PC-3 (cell line): Measurements from ENCODE around the gene PARP16. TPM values are rescaled to one million over a fixed set of nuclear protein-coding genes. Genes with fewer than 3 reads are reported as not detected.

Experiments
- ATAC-seq: fragments of 200-7000 bp; cut with Tn5 transposase; 2 replicates; pipeline ENCODE4 v1.9.1; 2020; ENCODE audit warnings: mild to moderate bottlenecking, moderate library complexity
- BruUV-seq: library from RNA; stranded (reverse); fragments of 400-500 nt; replicated peaks from 2 replicates; lab custom pipeline; 2021; lab: Mats Ljungman, UMichigan
- CTCF ChIA-PET: fragments of 300-600 bp; sonication (Branson Sonifier 250); formaldehyde crosslinking; loops from one replicate; lab custom pipeline; 2022; ENCODE audit warnings: antibody characterized with exemption; lab: Charles Lee
- POLR2A ChIA-PET: fragments of 300-600 bp; sonication (Branson Sonifier 250); formaldehyde crosslinking; loops from one replicate; lab custom pipeline; 2022; ENCODE audit warnings: antibody characterized with exemption; ENCODE audit not compliant: unreplicated experiment; lab: Charles Lee
- DNase-seq: peaks from one replicate; pipeline ENCODE4 v3.0.0-alpha.2; 2015
- H2AFZ ChIP-seq: fragments of 300-600 bp; sonication (generic); 2 replicates; pipeline ENCODE4 v1.6.0; 2016; ENCODE audit warnings: antibody characterized with exemption, low read length
- H3F3A ChIP-seq: fragments of 300-600 bp; sonication (generic); one replicate; pipeline ENCODE4 v1.6.0; 2017; ENCODE audit warnings: antibody characterized with exemption, low read length, control low read depth, mild to moderate bottlenecking; ENCODE audit not compliant: unreplicated experiment
- H3K27ac ChIP-seq: fragments of 300-600 bp; sonication (generic); 2 replicates; pipeline ENCODE4 v1.5.1; 2016; ENCODE audit warnings: mild to moderate bottlenecking, low read length
- H3K27me3 ChIP-seq: fragments of 300-600 bp; sonication (generic); 2 replicates; pipeline ENCODE4 v1.6.1; 2016; ENCODE audit warnings: low read length, mixed read lengths
- H3K36me3 ChIP-seq: fragments of 300-600 bp; sonication (generic); 2 replicates; pipeline ENCODE4 v1.6.1; 2016; ENCODE audit warnings: low read depth, mixed run types, low read length, mixed read lengths
- H3K4me1 ChIP-seq: fragments of 300-600 bp; sonication (generic); 2 replicates; pipeline ENCODE4 v1.5.1; 2016; ENCODE audit warnings: low read length; ENCODE audit not compliant: insufficient read depth
- H3K4me2 ChIP-seq: fragments of 300-600 bp; sonication (generic); 2 replicates; pipeline ENCODE4 v1.6.0; 2016; ENCODE audit warnings: low read length
- H3K4me3 ChIP-seq: fragments of 300-600 bp; sonication (generic); 2 replicates; pipeline ENCODE4 v1.5.1; 2016; ENCODE audit warnings: mild to moderate bottlenecking, low read length, mixed read lengths
- H3K79me2 ChIP-seq: fragments of 300-600 bp; sonication (generic); 2 replicates; pipeline ENCODE4 v1.6.1; 2017; ENCODE audit warnings: low read length, mixed read lengths
- H3K9ac ChIP-seq: fragments of 300-600 bp; sonication (generic); 2 replicates; pipeline ENCODE4 v1.6.0; 2016; ENCODE audit warnings: mild to moderate bottlenecking, low read length
- H3K9me2 ChIP-seq: fragments of 300-600 bp; sonication (generic); replicated peaks from 2 replicates; pipeline ENCODE4 v1.6.1; 2016; ENCODE audit warnings: mixed run types, low read length, mixed read lengths
- H3K9me3 ChIP-seq: fragments of 300-600 bp; sonication (generic); 2 replicates; pipeline ENCODE4 v1.6.1; 2016; ENCODE audit warnings: low read length, mixed read lengths
- H4K20me1 ChIP-seq: fragments of 300-600 bp; sonication (generic); 2 replicates; pipeline ENCODE4 v1.6.1; 2016; ENCODE audit warnings: low read length, mixed read lengths
- CTCF ChIP-seq: fragments of 300-600 bp; sonication (generic); conservative IDR thresholded peaks from 2 replicates; pipeline ENCODE4 v1.5.1; 2017; ENCODE audit warnings: antibody characterized with exemption, low read depth, mild to moderate bottlenecking, low read length
- EZH2 ChIP-seq: fragments of 300-600 bp; sonication (generic); IDR thresholded peaks from one replicate; pipeline ENCODE4 v1.6.1; 2017; ENCODE audit warnings: antibody characterized with exemption, mild to moderate bottlenecking, low read length; ENCODE audit not compliant: unreplicated experiment
- EZH2phosphoT487 ChIP-seq: fragments of 300-600 bp; sonication (generic); IDR thresholded peaks from 2 replicates; pipeline ENCODE4 v1.6.1; 2018; ENCODE audit warnings: mild to moderate bottlenecking, antibody characterized with exemption, low read length, borderline replicate concordance
- intact Hi-C: fragments of 100-400 bp; cut with micrococcal nuclease; formaldehyde crosslinking; loops from 2 replicates; pipeline ENCODE4 v1.9.0; 2023
- total RNA-seq: library from RNA; depleted of rRNA; stranded (reverse); fragments of >200 nt; gene quantifications from 2 replicates; pipeline ENCODE4 v1.2.3, GENCODE V29; 2014

PARP16 gene
- total RNA-seq, 1 experiment from 2014 or later, result 6.4 TPM

- CTCF ChIA-PET, result interaction anchor here (0.7 to 1.7 kb wide), 2 partner anchors 10 to 292 kb away, joined by 3 to 5 read pairs; no protein-coding TSS in a partner anchor
Measured at GRCh38 chr15:65287520-65287855, 805 bp upstream of the PARP16 start.

GRCh38 chr15:65286069-65286703 is 497 bp downstream of the PARP16 start:
- Histone ChIP-seq H3K9me3 (no peaks in the 10 kb centered on the region), H3K27me3 (no peaks in the 10 kb centered on the region), H3K79me2 (no peaks in the 10 kb centered on the region), H3K27ac (no peak overlapping the region), H3F3A (no peaks in the 10 kb centered on the region), H3K4me3 (peak overlapping the region; percentile 86), H3K9ac (peak overlapping the region; percentile 69), H4K20me1 (no peaks in the 10 kb centered on the region), H3K9me2 (no peaks in the 10 kb centered on the region), H3K36me3 (no peaks in the 10 kb centered on the region), H3K4me2 (peak overlapping the region; percentile 99), H2AFZ (peak overlapping the region; percentile 90), H3K4me1 (peaks cover 10% of the 10 kb centered on the region; the same call in 1 of the 2 replicates)
- ChIA-PET POLR2A (interaction anchor here (0.6 to 1.2 kb wide), 6 partner anchors 10 to 231 kb away, joined by 4 to 40 read pairs (median 8); partner anchors contain the start of genes CLPX and RNU5B-1), CTCF (interaction anchor here (0.6 to 1.7 kb wide), 3 partner anchors 12 to 536 kb away, joined by 3 to 9 read pairs (median 3); no protein-coding TSS in a partner anchor)
- no peak for TF ChIP-seq CTCF
- TF ChIP-seq EZH2phosphoT487, result no peak
- no peak for TF ChIP-seq EZH2
- BruUV-seq, result no TSS peak
- DNase-seq (peak; percentile 18), ATAC-seq (peak; percentile 56)
- intact Hi-C loops, result no loop called here

More at GRCh38 chr15:65287520-65287855, 805 bp upstream of the PARP16 start:
- H3K27me3 ChIP-seq, result no peaks in the 10 kb centered on the region
- H3K27ac ChIP-seq, result no peak overlapping the region
- DNase-seq, result no peak
- no peak for ATAC-seq
- H3K9me2 ChIP-seq, result no peaks in the 10 kb centered on the region
- H3F3A ChIP-seq, result no peaks in the 10 kb centered on the region
- peaks cover 10% of the 10 kb centered on the region; the same call in 1 of the 2 replicates for H3K4me1 ChIP-seq
- intact Hi-C loops, result no loop called here
- no peaks in the 10 kb centered on the region for H3K79me2 ChIP-seq
- H3K4me2 ChIP-seq, result peak overlapping the region; percentile 99
- peak overlapping the region; percentile 90 for H2AFZ ChIP-seq
- POLR2A ChIA-PET, result interaction anchor here (1.1 kb wide), 1 partner anchor 17 kb away, joined by 5 read pairs; the partner anchor contains the start of gene RNU5B-1
- H3K4me3 ChIP-seq, result 0 out of 2 replicates have a peak overlapping the region, but pooled peaks have one; percentile 86
- BruUV-seq, result no TSS peak
- TF ChIP-seq EZH2phosphoT487 (no peak), EZH2 (no peak), CTCF (no peak)
- H3K36me3 ChIP-seq, result no peaks in the 10 kb centered on the region
- H3K9me3 ChIP-seq, result no peaks in the 10 kb centered on the region
- no peak overlapping the region for H3K9ac ChIP-seq
- no peaks in the 10 kb centered on the region for H4K20me1 ChIP-seq
